GM19452 (cell line): ENCODE results near the gene CDK11A.

Experiments used
- ATAC-seq: cut with Tn5 transposase; IDR thresholded peaks from one replicate; pipeline ENCODE4 v1.9.1; 2021; ENCODE audit not compliant: unreplicated experiment

CDK11A gene

DNA sequence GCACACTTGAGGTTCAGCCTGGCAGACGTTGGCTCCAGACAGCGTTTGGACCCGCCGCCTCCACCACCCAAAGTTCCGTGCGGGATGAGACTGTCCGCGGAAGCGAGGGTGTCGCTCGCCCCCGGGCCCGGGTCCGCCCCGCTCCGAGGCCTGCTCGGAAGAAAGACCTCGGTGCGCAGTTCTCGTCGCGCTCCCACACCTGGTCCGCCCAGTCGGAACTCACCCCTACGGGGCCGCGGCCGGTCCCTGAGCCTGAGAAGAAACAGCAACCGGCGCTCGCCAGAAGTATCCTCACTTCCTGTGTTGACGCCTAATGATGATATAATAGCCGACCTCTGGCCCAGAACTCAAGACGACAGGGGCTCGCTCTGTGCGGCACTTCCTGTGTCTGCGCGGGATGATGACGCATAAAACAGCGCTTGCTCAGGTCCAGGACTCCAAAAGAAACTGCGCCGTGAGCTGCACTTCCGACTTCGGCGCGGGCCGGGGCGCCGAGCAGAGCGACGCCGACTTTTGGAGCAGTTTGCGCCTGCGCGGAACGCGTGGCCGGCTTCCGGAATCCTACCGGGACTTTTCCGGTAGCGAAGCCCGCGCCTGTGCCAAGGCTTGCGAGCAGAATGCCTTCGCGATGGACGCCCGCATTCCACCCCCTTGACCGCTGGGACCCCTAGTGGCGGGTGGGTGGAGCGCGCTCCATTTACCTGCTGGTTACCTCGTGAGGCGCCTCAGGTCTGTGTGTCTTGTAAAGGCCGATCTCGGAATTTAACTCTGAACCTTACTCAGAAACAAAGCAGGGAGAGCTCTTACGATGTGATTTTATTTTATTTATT is at the start of gene CDK11A:
CDK11A (minus strand) TSS at position 323 of the 830 bp plus-strand sequence. CDS start 1,539 bp downstream, outside the sequence.
- ATAC-seq = peak; percentile 95

DNA sequence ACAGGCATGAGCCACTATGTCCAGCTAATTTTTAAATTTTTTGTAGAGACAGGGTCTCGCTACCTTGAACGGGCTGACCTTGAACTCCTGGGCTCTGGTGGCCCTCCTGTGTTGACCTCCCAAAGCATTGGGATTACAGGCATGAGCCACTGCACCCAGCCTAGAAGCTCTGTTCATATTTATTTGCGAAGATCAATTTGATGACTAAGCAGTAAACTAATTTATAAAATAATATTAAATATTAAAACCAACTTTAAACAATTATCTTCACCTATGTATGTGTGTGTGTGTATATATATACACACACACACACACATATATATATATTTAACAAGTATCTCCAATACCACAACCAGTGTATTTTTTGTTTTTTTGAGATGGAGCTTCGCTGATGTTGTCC is 49.7 kb upstream of the CDK11A start:
- no peak for ATAC-seq

DNA sequence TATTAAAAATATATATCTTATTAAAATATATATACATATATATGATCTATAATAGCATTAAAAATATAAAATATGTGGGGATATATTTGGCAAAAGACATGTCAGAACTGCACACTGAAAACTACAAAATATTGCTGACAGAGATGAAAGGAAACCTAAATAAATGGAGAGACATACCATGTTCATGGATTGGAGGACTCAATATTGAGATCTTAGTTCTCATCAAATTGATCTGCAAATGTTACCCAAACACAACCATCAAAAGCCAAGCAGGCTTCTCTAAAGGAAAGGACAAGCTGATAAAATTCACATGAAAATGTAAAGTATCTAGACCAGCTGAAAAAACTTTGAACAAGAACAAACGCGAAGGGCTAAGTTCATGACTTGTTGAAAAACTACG is 46.9 kb upstream of the CDK11A start:
- ATAC-seq = no peak

DNA sequence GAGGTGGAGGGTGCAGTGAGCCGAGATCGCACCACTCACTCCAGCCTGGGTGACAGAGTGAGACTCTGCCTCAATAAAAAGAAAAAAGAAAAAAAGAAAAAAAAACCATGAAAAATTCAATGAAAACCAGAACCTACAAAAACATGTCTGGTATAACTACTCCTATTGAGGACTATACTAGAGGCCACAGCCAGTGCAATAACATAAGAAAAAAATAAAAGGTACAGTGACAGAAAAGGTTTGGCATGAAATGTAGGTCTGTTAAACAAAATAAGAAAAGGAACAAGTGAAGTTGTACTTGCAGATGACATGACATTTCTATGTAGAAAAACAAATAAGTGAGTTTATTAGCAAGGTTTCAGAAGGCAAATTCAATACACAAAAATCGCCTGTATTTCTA is 45.9 kb upstream of the CDK11A start:
- ATAC-seq = no peak

DNA sequence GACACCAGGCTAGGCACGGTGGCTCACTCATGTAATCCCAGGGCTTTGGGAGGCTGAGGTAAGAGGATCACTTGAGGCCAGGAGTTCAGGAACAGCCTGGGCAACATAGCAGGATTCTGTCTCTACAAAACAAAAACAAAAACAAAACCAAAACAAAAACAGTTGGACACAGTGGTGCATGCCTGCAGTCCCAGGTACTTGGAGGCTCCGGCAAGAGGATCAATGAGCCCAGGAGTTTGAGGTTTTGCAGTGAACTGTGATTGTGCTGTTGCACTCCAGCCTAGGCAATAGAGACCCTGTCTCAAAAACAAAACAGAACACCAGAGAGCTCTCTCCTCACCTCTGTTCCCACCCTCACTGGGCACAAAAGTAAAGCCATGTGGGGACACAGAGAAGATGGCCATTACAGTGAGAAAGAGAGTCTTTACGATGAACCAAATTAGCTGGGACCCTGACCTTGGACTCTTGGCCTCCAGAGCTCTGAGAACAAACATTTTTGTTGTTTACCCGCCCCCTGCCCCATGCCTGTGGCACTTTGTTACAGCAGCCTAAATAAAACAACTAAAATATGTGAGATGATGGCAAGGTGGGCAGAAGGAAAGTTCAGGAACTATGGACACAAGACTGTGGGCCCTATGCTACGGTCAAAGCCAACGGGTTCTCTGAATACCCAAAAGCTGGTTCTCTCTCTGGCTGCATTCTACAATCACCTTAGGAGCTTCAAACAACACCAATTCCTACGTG is 44.3 kb upstream of the CDK11A start:
- no peak for ATAC-seq

DNA sequence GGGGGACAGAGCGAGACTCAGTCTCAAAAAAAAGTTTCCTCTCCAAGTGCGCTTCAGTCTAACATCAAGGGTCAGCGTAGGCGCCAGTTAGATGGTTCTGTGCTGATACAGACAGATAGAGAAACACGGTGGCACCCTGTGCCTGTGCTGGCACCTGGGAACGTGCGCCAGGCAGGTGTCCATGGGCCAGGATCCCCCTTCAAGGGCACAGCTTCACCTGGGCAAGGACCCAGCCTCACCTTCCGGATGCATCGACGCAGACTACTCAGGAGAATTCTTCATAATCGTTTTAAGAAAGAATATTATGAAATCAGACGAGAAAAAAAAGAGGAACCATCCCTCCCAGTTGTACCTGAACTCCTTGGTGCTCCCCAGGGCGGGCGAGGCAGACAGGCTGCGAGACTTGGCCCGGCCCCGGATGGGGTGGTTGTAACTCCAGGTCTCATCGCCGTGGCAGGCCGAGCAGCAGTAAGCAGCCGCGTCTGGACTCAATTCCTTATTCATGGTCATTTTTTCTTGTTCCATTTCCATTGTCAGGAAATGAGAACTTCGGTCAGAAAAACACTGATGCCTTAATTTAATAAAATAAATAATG is 40.8 kb upstream of the CDK11A start:
- ATAC-seq = no peak

DNA sequence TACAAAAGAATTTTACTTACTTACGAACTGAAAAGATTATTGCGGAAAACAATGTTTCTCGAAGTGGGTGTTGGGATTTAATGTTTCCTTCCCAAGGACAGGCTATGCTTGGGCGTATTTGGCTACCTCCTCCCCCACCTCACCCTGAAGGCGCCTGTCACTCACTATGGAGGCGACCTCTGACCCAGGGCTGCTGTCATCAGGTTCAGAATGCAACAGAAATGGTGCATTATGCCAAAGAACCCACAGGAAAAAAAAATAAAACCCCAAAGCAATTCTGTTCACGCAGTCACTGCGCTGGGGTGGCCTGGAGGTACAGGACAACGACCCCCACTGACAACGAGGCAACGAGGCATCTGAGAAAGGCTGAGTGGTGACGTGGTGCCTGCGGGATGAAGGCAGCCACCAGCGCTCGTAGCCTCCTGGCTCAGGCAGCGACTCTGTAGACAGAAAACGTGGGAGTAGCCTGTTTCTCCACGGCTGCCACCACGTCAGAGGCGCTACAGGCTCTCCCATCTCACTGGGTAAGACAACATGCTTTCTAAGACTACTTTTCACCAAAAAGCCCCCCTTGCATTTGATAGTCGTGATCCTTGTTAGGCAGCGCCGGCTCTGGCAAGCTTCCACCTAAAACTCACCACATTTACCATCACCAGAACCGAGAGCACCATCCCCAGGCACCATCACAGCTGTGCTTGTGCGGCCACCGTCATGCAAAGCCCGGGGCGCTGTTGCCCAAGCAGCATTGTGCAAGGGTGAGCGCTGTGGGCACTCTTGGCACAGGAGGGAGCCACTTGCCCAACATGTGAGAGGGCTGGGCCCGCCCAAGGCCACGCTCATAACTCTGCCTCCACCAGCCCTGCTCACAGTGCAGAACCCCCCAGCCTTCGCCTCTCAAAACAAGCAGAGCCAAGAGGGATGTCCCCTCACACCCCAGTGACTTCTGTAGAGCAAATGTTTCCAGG is 39.8 kb upstream of the CDK11A start:
- ATAC-seq = no peak

DNA sequence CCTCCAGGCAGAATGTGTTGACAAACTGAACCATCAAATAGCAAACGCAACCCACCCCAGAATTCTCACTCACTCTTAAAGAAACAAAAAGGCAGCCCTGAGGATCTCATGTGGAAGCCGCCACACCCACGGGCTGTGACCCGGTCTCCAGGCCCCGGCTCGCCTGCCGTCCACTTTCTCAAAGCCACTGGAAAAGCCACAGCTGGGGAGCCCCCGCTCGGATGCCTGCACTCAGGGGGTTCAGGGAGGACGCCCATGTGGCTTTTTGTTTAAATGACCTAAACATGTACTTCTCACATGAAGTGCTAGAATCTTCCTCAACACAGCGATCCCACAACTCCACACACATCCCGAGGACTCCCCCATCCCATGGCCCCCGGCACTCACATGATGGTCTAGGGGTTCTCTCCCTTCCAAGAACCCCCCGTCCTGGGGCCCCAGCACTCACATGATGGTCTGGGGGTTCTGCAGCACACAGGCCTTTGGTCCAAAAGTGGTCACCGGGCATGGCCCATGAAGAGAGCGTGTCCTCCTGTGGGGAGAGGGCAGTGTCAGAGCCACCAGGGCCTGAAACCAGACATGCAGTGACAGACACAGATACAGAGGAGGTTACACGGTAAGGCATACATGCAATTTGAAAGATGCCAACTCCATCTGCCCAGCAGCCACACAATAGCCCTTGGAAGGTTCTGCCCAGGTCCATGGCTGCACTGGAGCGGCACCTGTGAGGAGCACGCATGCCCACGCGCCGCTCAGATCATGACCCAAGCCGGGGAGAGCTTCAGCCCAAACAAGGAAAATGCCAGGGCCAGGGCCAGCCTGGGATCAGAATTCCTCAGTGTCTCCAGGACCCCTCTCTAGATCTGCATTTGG is 37.6 kb upstream of the CDK11A start:
- no peak for ATAC-seq

DNA sequence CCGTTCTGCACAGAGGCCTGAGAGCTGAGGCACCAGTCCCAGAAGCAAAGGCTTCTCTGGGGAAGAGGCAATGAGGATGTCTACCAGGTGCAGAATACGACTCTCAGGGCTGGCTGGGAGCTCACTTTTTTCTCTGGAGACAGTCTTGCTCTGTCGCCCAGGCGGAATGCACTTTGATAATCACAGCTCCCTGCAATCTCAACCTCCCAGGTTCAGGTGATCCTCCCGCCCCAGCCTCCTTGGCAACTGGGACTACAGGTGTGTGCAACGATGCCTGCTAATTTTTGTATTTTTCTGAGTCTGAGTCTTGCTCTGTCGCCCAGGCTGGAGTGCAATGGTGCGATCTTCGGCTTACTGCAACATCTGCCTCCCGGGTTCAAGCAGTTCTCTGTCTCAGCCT is 36.6 kb upstream of the CDK11A start:
- ATAC-seq = no peak

DNA sequence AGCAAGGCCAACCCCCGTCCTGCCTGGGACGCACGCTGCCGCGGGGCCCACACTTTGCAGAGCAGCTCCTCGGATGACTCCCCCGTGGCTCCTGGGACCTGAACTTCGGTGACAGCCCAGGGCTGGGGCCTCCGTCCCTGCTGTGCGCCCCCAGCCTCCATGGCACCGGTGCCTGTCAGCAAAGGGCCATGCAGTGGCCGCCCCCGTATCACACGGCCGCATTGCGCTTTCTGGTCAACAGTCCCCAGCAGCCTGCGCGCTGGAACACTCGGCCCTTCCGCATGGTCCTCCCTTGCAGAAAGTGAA is 36.1 kb upstream of the CDK11A start:
- ATAC-seq = no peak

DNA sequence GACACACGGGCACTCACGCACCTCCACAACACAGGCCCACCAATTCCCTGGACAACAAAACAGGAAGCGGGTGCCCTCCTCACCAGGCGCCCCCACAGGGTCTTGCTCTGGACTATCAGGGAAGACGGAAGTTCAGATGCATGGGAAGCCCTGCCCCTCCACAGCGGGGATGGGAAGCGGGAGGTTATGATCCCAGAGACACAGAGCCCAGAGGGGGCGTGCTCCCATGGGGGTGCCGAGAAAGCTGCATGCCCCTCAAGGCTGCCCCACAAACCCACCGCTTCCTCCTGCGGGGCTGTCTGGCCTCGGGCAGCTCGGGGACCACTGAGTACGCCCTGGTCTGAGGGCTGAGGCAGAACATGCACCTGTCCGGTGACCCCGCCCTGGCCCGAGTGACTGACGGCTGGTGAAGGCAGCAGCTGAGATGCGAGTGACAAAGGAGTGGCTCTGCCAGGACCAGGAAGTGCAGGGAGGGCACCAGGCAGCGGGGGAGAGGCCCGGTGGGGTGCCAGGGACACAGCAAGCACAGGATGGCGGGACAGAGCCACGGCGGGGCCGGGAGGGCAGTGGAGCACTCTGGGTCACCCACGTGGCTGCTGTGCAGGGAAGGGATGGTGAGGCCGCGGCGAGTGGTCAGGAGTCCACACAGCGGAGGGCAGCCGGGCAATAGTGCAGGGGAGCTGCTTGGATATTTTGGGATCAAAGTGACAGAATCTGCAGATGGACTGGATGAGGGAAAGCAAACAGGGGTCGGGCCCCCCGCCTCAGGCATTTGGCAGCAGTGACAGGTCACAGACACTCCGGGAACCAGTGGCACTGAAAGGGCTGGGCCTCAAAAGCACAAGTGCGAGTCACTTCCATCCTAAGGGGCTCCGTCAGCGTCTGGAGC is 35.5 kb upstream of the CDK11A start:
- ATAC-seq = no peak

DNA sequence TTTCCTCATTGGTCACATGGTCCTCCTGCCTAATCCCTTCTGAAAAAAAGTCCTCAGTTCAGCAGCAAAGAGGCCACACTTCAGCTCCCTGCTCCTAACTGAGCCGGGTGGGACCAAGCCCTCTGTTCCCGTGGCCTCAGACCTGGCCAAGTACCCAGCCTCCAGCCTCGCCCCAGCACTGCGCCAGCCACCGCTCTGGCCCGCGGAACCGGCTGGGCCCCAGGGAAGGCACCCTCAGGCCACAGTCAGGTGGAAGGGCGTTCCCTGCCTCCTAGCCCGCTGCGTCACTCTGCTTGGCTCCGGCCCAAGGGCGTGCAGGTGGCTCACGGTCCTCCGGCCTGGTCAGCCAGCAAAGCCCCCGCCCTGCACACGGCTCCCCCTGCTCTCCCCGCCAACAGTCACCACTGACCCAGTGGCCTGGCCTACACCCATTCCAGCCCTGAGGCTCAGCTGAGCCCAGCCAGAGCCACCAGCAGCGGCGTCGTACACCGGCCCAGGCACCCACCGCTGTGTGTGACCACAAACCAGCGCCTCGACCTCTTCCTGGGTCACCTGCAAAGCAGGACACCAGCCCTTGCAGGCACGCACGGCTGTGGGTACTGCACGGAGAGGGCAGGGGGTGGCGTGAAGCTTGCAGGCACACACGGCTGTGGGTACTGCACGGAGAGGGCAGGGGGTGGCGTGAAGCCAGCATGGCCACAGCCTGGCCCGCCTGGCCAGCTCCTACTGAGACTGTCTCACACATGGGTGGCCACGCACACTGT is 34.7 kb upstream of the CDK11A start:
- ATAC-seq = no peak

DNA sequence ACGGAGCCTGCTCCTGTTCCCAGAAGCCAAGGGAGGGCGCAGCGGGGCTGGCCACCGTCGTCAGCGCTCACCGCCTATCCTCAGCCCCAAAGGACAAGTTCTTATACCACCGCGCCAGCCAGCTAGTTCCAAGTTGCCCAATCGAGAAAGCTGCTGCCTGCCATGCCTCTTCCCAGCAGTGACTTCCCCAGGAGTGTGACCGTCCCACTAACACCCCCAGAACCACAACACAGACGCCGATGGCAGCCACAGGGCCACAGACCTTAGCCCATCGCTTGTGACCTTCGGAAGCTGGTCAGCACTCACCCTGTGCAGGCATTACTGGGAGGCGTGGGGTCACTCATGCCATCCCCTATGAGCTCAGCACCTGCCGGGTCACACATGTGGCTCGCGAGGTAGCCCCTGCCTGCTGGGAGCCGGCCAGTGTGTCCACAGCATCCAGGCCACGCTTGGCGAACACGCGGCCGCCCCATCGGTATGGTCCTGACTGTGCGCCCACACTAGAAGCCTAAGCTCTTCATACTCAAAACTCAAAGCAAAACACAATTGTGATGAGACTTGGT is 34.0 kb upstream of the CDK11A start:
- no peak for ATAC-seq

DNA sequence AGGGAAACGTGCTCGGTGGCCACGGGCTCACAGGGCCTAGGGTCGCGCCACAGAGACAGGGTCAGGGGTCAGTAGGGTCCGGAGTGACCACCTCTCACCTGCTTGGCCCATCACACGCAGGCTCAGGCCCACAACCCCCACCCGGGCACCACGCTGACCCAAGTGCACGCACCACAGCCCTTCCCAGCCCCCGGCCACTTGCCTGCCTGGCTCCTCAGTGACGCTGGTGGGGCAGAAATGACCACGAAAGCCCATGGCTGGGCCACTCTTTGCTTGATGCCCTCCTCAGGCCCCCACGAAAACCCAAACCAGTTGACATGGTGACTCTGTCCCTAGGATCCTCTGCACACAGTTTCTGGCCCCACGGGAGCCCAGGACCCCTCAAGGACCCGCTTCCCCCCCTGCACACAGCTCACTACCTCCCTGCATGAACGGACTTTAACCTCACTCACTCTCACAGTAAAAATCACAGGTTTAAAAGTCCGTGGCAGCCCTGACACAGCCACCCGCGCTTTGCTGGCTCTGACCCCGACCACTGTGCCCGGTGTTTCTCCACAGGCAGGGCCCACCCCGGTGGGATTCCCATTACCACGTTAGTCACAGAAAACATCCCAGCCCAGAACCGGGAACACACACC is 33.4 kb upstream of the CDK11A start:
- no peak for ATAC-seq

DNA sequence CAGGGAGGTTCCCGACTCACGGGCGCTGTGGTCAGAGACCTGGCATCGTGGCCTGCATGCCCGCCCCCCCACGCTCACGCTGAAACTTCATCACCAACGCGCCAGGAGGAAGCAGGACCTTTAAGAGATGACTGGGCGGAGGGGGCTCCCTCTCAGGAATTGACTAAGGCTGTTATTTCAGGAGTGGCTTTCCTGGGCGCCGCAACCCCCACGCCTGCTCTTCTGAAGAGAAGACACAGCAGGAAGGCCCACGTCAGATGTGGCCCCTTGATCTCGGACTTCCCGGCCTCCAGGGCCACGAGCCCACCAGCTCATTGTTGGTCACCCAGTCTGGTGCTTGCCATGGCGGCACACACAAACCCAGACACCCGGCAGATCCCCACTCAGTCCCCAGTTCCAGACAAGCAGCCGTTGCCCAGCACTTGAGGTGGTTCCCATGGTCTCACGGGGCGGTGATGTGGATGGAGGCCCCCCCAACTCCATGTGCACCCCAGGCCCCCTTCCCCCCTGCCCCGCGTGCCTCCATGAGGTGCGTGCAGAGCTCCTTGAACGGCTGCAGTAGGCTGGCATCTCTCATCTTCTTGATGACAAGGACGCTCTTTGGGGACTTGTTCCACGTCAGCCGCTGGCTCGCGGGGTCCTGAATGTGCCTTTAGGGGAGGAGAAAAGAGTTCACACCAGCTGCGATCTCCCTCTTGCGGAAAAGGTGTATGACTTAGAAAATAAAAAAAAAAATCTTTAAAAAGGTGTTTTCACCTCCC is 32.7 kb upstream of the CDK11A start:
- no peak for ATAC-seq

DNA sequence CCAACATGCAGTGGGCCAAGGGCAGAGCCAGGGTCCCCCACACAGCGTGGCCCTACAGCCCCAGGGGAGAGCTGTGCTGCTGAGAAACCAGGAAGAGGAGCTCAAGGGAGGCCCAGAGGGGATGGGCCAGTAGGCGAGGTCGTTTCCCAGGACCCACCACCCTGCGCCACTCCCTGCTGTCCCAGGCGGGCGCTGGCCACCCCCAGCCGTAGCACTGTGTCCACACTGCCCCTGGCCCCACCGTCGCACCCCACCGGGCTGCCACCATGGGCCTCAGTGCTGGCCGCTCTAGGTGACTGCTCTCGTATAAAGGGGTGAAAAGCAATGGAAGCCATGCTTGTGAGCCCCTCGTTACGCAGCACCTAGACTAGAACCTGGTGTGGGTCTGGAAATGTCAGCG is 31.7 kb upstream of the CDK11A start:
- ATAC-seq = no peak

DNA sequence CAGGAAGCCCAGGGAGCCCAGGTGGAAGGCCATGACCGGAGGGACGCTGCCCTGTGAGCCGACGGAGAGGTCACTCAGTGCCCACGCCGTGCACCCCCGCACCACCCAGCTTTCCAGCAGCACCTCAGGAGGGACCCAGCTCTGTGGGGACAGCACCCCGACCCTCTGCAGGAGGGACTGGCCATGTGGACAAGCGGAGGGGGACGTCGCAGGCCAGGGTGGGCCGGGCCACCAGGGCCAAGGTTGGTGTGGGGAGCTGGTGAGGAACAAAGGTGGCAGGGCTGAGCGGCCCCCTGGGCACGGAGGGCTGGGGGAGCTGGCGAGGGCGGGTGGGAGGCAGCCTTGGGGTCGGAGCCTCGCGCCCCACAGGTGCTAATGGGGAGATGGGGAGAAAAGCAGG is 31.3 kb upstream of the CDK11A start:
- no peak for ATAC-seq
